GM10248 (cell line): ENCODE results near the gene PJVK.

Experiments
- CTCF ChIA-PET: fragments of 300-600 bp; sonication (Branson Sonifier 250); formaldehyde crosslinking; extraction: SDS; loops from one replicate; lab custom pipeline; 2021; ENCODE audit warnings: antibody characterized with exemption; lab: Yijun Ruan, JAX
- POLR2A ChIA-PET: fragments of 350-650 bp; sonication (Branson Sonifier 250); formaldehyde crosslinking; extraction: SDS; loops from one replicate; lab custom pipeline; 2020; ENCODE audit warnings: antibody characterized with exemption; lab: Yijun Ruan, JAX
- DNase-seq: peaks from one replicate; pipeline ENCODE4 v3.0.0; 2012; ENCODE audit errors: extremely low spot score
- TF ChIP-seq, protein P1 (sequence below): IDR thresholded peaks from 2 replicates; pipeline ENCODE4 v1.5.1; 2012; ENCODE audit warnings: mild to moderate bottlenecking, low read depth; ENCODE audit errors: extremely low read depth, missing control alignments, control extremely low read depth

PJVK gene

DNA sequence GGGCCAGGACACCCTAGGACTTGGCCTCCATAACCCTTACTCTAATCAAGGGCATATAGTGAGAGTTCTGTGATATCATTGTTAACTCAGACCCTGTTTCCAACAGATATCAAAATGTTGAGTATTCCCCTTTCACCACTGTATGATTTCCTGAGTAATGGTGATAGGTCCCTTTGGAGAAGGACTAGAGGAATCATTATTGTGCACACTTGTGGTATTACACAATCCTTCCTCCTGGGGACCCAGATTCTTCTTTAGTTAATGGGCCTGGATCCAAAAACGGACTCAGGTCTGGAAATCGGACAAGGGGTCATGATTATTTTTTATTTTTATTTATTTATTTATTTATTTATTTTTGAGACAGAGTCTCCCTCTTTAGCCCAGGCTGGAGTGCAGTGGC, 23.7 kb upstream of the PJVK start:
- ChIA-PET POLR2A (no interaction called here), CTCF (interaction anchor here (1.6 to 7.3 kb wide), 3 partner anchors 12 to 315 kb away, joined by 7 to 76 read pairs (median 14); partner anchors contain the start of gene RBM45)
- DNase-seq, result no peak
- TF ChIP-seq, protein P1, sequence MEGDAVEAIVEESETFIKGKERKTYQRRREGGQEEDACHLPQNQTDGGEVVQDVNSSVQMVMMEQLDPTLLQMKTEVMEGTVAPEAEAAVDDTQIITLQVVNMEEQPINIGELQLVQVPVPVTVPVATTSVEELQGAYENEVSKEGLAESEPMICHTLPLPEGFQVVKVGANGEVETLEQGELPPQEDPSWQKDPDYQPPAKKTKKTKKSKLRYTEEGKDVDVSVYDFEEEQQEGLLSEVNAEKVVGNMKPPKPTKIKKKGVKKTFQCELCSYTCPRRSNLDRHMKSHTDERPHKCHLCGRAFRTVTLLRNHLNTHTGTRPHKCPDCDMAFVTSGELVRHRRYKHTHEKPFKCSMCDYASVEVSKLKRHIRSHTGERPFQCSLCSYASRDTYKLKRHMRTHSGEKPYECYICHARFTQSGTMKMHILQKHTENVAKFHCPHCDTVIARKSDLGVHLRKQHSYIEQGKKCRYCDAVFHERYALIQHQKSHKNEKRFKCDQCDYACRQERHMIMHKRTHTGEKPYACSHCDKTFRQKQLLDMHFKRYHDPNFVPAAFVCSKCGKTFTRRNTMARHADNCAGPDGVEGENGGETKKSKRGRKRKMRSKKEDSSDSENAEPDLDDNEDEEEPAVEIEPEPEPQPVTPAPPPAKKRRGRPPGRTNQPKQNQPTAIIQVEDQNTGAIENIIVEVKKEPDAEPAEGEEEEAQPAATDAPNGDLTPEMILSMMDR, result no peak

DNA sequence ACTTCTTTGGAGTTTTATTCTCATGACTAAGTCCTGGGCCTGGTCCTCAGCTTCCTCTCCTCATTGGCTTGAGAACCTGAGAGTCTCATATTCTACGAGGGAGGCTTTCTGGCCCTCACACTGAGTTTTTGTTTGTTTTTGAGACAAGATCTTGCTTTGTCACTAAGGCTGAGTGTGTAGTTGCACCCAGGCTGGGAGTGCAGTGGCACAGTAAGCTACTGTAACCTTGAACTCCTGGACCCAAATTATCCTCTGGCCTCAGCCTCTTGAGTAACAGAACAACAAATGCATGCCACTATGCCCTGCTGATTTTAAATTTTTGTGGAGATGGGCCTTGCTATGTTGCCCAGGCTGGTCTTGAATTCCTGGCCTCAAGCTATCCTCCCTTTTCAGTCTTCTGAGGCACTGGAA, 22.8 kb upstream of the PJVK start:
- POLR2A ChIA-PET, result no interaction called here
- TF ChIP-seq, protein P1, result no peak
- CTCF ChIA-PET, result interaction anchor here (0.9 to 7.3 kb wide), 6 partner anchors 9 to 316 kb away, joined by 3 to 76 read pairs (median 6); partner anchors contain the start of gene RBM45
- DNase-seq, result no peak

DNA sequence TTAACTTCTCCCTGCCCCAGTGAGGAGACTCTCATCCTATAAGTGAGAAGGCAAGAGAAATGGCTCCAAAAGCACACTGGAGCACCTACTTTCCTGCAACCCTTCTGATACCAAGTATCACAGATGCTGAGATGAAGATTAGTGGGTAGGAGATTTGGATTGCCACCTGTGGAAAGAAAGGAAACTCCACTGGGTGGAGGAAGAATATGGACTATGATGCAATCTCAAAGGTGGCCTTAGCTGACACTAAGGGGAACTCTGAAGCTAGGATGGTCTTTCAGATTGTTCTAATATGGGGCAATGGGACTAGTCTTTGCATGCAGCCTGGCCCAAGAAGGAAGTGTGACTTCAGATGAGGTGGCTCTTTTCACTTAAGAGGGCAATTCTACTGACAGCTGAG, 21.8 kb upstream of the PJVK start:
- DNase-seq, result no peak
- CTCF ChIA-PET, result interaction anchor here (0.7 to 7.3 kb wide), 4 partner anchors 14 to 32 kb away, joined by 3 to 76 read pairs (median 9); no protein-coding TSS in a partner anchor
- POLR2A ChIA-PET, result no interaction called here
- TF ChIP-seq, protein P1, result no peak

DNA sequence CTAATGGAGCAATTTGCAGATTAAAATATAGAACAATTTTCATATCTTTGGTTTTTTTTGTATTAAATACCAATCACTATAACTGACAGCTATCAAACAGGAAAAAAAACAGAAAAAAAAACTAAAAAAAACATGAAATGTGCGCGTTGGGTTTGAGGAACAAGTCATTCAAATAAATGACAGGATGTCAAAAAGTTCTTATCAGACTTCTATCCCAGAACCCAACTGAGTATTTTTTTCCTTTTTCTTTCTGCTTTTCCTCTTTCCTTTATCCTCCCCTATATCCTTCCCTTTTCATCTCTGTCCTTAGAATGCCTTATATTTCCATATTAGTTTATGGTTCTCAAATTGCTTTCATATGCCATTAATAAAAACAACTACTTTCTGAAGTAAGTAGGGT, 14.5 kb upstream of the PJVK start:
- TF ChIP-seq, protein P1, result no peak
- ChIA-PET POLR2A (no interaction called here), CTCF (interaction anchor here (1.4 to 1.5 kb wide), 2 partner anchors 13 to 18 kb away, joined by 4 to 5 read pairs; no protein-coding TSS in a partner anchor)
- DNase-seq, result no peak

DNA sequence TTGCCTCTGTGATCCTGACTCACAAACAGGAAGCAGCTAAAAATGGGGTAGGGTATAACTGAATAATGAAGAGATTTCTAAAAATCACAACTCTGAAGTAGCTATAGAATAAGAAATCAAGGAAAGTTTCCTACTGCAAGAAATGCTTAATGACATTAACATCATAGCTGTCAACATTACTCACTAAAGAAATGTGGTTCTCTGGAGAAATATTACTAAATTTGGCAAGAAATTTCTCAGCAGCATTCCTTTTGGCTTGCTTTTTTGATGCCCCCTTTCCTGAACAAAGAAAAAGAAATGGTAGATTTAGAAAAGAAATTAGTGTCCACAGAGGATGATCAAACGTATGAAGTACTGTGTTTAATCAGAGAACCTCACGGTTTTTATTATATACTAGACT, 9.8 kb upstream of the PJVK start:
- CTCF ChIA-PET, result interaction anchor here (1.5 to 3.3 kb wide), 4 partner anchors 10 to 27 kb away, joined by 3 to 19 read pairs (median 8); no protein-coding TSS in a partner anchor
- no peak for DNase-seq
- TF ChIP-seq, protein P1, result no peak
- POLR2A ChIA-PET, result no interaction called here

DNA sequence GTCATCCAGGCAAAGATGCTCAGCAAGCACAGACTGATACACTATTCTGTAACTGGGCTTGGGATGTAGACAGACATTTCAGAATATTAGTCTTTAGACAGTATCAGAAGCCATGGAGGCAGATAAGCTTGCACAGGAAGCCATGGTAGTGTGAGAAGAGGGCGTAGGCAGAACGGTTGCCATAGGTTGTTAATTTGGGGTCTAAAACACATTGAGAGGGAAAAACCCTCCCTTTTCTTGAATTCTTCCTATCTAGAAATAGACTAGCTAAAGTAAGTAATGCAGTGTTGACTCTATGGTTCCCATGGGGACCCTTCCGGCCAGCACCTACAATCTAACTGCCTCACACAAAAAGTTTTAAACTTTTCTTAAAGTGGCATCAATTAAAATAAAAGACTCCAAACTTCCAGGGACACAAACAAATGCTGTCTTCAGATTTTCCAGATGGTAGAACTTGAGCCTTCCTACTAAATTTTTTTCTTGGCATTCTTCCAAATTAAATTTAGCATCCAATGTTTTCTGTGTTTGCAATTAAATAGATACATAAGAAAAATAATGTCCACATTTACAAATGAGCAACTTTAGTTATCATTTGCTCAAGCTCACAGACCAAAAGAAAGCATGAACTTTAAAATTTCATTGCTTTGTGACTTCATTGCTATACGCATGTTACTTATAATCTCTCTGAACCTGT, 2.1 kb upstream of the PJVK start:
- TF ChIP-seq, protein P1, result no peak
- ChIA-PET CTCF (interaction anchor here (0.7 to 3.5 kb wide), 6 partner anchors 12 to 680 kb away, joined by 3 to 18 read pairs (median 4); no protein-coding TSS in a partner anchor), POLR2A (interaction anchor here (0.6 to 1.0 kb wide), 2 partner anchors 43 to 1067 kb away, joined by 3 read pairs; no protein-coding TSS in a partner anchor)

More for the DNA sequence above, 2.1 kb upstream of the PJVK start:
- DNase-seq, result peak; percentile 52
